Endothelial cell of umbilical vein (primary cell): Measurements from ENCODE around the gene TRMT112. TPM values are rescaled to one million over a fixed set of nuclear protein-coding genes. Genes with fewer than 3 reads are reported as not detected.

Experiments
- BruUV-seq: library from RNA; stranded (reverse); fragments of 400-500 nt; replicated peaks from 2 replicates; lab custom pipeline; 2021; lab: Mats Ljungman, UMichigan
- CTCF ChIA-PET: fragments of 300-600, 350-600 bp; sonication (Branson Sonifier 250); formaldehyde crosslinking; loops from one replicate; lab custom pipeline; 2021; ENCODE audit warnings: antibody characterized with exemption, inconsistent platforms; lab: Charles Lee
- POLR2A ChIA-PET: fragments of 300-600, 350-600 bp; sonication (Branson Sonifier 250); formaldehyde crosslinking; loops from one replicate; lab custom pipeline; 2021; ENCODE audit warnings: antibody characterized with exemption, inconsistent platforms; lab: Charles Lee
- DNase-seq: peaks from one replicate; pipeline ENCODE4 v3.0.0-alpha.2; 2011; ENCODE audit warnings: low read depth, low spot score
- FAIRE-seq: peaks from 2 replicates; lab custom pipeline; 2011; peaks lifted over from hg19 to GRCh38; lab: Jason Lieb, UNC
- H2AFZ ChIP-seq: 2 replicates; pipeline ENCODE4 v1.6.0; 2012; ENCODE audit warnings: low read depth, low read length, control low read depth, inconsistent platforms
- H3K27ac ChIP-seq: 2 replicates; pipeline ENCODE4 v1.5.1; 2011; ENCODE audit warnings: low read depth, mild to moderate bottlenecking, control low read depth, low read length, moderate library complexity; ENCODE audit not compliant: insufficient read depth
- H3K27me3 ChIP-seq, 2 experiments: 2 replicates each; pipeline versions ENCODE4 v1.6.0 to v1.6.1; 2011; ENCODE audit warnings: low read length in 2 of 2, mixed read lengths in 1 of 2; ENCODE audit not compliant: control insufficient read depth in 2 of 2, insufficient read depth in 2 of 2
- H3K36me3 ChIP-seq, 2 experiments: 2 replicates in 1 of 2; 3 replicates in 1 of 2; pipeline ENCODE4 v1.5.1; 2011; ENCODE audit warnings: low read length in 2 of 2, mild to moderate bottlenecking in 1 of 2, moderate library complexity in 1 of 2; ENCODE audit not compliant: control insufficient read depth in 2 of 2, insufficient read depth in 2 of 2; ENCODE audit errors: extremely low read depth in 1 of 2
- H3K4me1 ChIP-seq: 3 replicates; pipeline ENCODE4 v1.5.1; 2011; ENCODE audit warnings: mild to moderate bottlenecking, low read length; ENCODE audit not compliant: control insufficient read depth, insufficient read depth; ENCODE audit errors: extremely low read depth
- H3K4me2 ChIP-seq: 2 replicates; pipeline ENCODE4 v1.6.1; 2011; ENCODE audit warnings: low read length, control low read depth, mixed read lengths; ENCODE audit not compliant: insufficient read depth
- H3K4me3 ChIP-seq, 3 experiments: fragments of 200-600 bp in 1 of 3; sonication (generic), shearing (Covaris generic) in 1 of 3; replicated peaks in 1 of 3; 2 replicates each; pipeline ENCODE4 v1.5.1; 2011 to 2016; ENCODE audit warnings: control low read depth in 3 of 3, low read length in 3 of 3, mild to moderate bottlenecking in 2 of 3, inconsistent platforms in 1 of 3, low read depth in 1 of 3, moderate library complexity in 1 of 3; ENCODE audit not compliant: insufficient read depth in 1 of 3
- H3K79me2 ChIP-seq: 2 replicates; pipeline ENCODE4 v1.6.0; 2012; ENCODE audit warnings: low read length, inconsistent platforms; ENCODE audit not compliant: control insufficient read depth, insufficient read depth
- H3K9ac ChIP-seq: replicated peaks from 2 replicates; pipeline ENCODE3; 2011; ENCODE audit warnings: low read length, control low read depth; ENCODE audit not compliant: insufficient read depth; ENCODE audit errors: extremely low read depth
- H3K9me1 ChIP-seq: replicated peaks from 3 replicates; pipeline ENCODE4 v1.6.0; 2011; ENCODE audit warnings: mild to moderate bottlenecking, low read length; ENCODE audit not compliant: control insufficient read depth, insufficient read depth; ENCODE audit errors: extremely low read depth
- H3K9me3 ChIP-seq: replicated peaks from 2 replicates; pipeline ENCODE4 v1.5.1; 2012; ENCODE audit warnings: low read length, inconsistent platforms; ENCODE audit not compliant: control insufficient read depth, insufficient read depth
- H4K20me1 ChIP-seq: replicated peaks from 2 replicates; pipeline ENCODE3; 2011; ENCODE audit warnings: mild to moderate bottlenecking, low read length; ENCODE audit not compliant: control insufficient read depth, insufficient read depth; ENCODE audit errors: extremely low read depth
- CTCF ChIP-seq, 2 donors: IDR thresholded peaks; 1 replicate in 1 of 2; 2 replicates in 1 of 2; pipeline ENCODE4 v1.5.1; 2011; ENCODE audit warnings: low read length in 2 of 2, mild to moderate bottlenecking in 2 of 2, moderate library complexity in 2 of 2, control low read depth in 1 of 2, inconsistent platforms in 1 of 2, low read depth in 1 of 2; ENCODE audit not compliant: insufficient read depth in 1 of 2; ENCODE audit errors: extremely low read depth in 1 of 2
- GATA2 ChIP-seq: IDR thresholded peaks from 2 replicates; pipeline ENCODE4 v1.7.0; 2011; ENCODE audit warnings: low read depth, mild to moderate bottlenecking, moderate library complexity, mixed read lengths, low read length; ENCODE audit not compliant: insufficient read length, insufficient read depth
- JUN ChIP-seq: IDR thresholded peaks from 2 replicates; pipeline ENCODE4 v1.6.1; 2011; ENCODE audit warnings: borderline replicate concordance, low read depth; ENCODE audit not compliant: insufficient read length, insufficient read depth
- MAX ChIP-seq: IDR thresholded peaks from 2 replicates; pipeline ENCODE4 v1.6.1; 2011; ENCODE audit not compliant: insufficient read depth, insufficient read length
- MYC ChIP-seq: IDR thresholded peaks from one replicate; pipeline ENCODE4 v1.6.1; 2011; ENCODE audit warnings: mild to moderate bottlenecking, low read depth, low read length
- POLR2A ChIP-seq: IDR thresholded peaks from 2 replicates; pipeline ENCODE4 v1.6.1; 2012; ENCODE audit warnings: low read depth, mild to moderate bottlenecking, control low read depth, low read length
- dilution Hi-C: fragments of 300-500 bp; cut with MboI; formaldehyde crosslinking; loops from one replicate; pipeline ENCODE4 v1.15.0; 2019; ENCODE audit warnings: low sequenced_read_pairs; ENCODE audit not compliant: extremely low pct_ligation_motif_present
- intact Hi-C: fragments of 100-400 bp; cut with micrococcal nuclease; formaldehyde crosslinking; loops from one replicate; pipeline ENCODE4 v1.10.0; 2022
- polyA plus RNA-seq, 4 experiments: library from polyadenylated mRNA; depleted of rRNA in 3 of 4; stranded (reverse) in 3 of 4; unstranded in 1 of 4; fragments of >200 nt; gene quantifications; 2 replicates each; pipeline versions ENCODE4 v1.2.1 to v1.2.3, GENCODE V29; 2011 to 2012; ENCODE audit warnings: missing spikeins in 1 of 4
- total RNA-seq: library from RNA; stranded (reverse); gene quantifications from 2 replicates; pipeline ENCODE4 v1.2.3, GENCODE V29; 2021

Gene TRMT112
- total and polyA plus RNA-seq, 2 donors (not counting 3 experiments of a cell fraction or from before 2014, with no cell fraction given) = 195 to 575 TPM

- Histone ChIP-seq H3K4me3 (no peak overlapping the region), H3K27me3 (peaks cover 5 to 23% of the 10 kb centered on the region in 2 experiments), H2AFZ (no peak overlapping the region), H3K36me3 (no peaks in the 10 kb centered on the region), H3K4me2 (no peak overlapping the region), H3K9ac (no peak overlapping the region), H3K9me1 (no peaks in the 10 kb centered on the region), H3K9me3 (no peaks in the 10 kb centered on the region), H3K79me2 (peaks cover 10% of the 10 kb centered on the region), H3K4me1 (peaks cover 23% of the 10 kb centered on the region), H3K27ac (no peak overlapping the region), H4K20me1 (no peaks in the 10 kb centered on the region)
- DNase-seq = no peak
- BruUV-seq = no TSS peak
- no peak for TF ChIP-seq GATA2
- TF ChIP-seq POLR2A = no peak
- no peak for TF ChIP-seq MYC
- no peak for TF ChIP-seq MAX
- TF ChIP-seq CTCF (IDR thresholded peaks at IDR 0.05; ENCODE audit: extremely low read depth in 1 of 2, insufficient read depth in 1 of 2, low read depth in 1 of 2, low read length in 2 of 2) = no peak
- TF ChIP-seq JUN = no peak
- ChIA-PET POLR2A (interaction anchor here (0.9 to 1.1 kb wide), 2 partner anchors 14 to 58 kb away, joined by 3 to 5 read pairs; partner anchors contain the start of genes PRDX5 and TRMT112), CTCF (interaction anchor here (0.7 to 6.7 kb wide), 27 partner anchors 8 to 1656 kb away, joined by 3 to 413 read pairs (median 8); partner anchors contain the start of genes BAD, FERMT3, FKBP2 and KCNK4)
- dilution Hi-C loops (no loop called here), intact Hi-C loops (loop anchor here (2.0 to 5.0 kb wide), 2 partner anchors 19 to 466 kb away; partner anchors contain the start of genes BAD, GPR137 and MARK2)
- no peak for FAIRE-seq
Measured at GRCh38 chr11:64303109-64304031, 14.0 kb downstream of the TRMT112 start.
